Natural killer cell (primary cell): ENCODE measurements around the gene CDC42SE2. TPM values are rescaled to one million over a fixed set of nuclear protein-coding genes. Genes with fewer than 3 reads are reported as not detected.
A peak's percentile ranks its signal among the peaks of the same experiment; 100 is the strongest.

Experiments used
- ATAC-seq, 3 donors: fragments of 150-1000 bp in 2 of 3; fragments of 200-7000 bp in 1 of 3; cut with Tn5 transposase; 1 replicate in 1 of 3; 2 replicates in 2 of 3; pipeline ENCODE4 v1.10.0; 2021; ENCODE audit warnings: mild to moderate bottlenecking in 2 of 3, moderate library complexity in 2 of 3
- DNase-seq, 2 donors: peaks; one replicate each; pipeline versions ENCODE4 v3.0.0 to v3.0.0-alpha.2; 2013 to 2021; ENCODE audit warnings: mixed read lengths in 1 of 2
- H3K27ac ChIP-seq: one replicate; pipeline ENCODE4 v1.5.1; 2013; ENCODE audit warnings: mild to moderate bottlenecking, low read length
- H3K27me3 ChIP-seq: one replicate; pipeline ENCODE4 v1.6.1; 2013; ENCODE audit warnings: low read length; ENCODE audit not compliant: control insufficient read depth, insufficient read depth
- H3K36me3 ChIP-seq: one replicate; pipeline ENCODE4 v1.6.1; 2013; ENCODE audit warnings: low read length; ENCODE audit not compliant: control insufficient read depth, insufficient read depth
- H3K4me1 ChIP-seq: one replicate; pipeline ENCODE4 v1.6.1; 2013; ENCODE audit warnings: low read length; ENCODE audit not compliant: control insufficient read depth, insufficient read depth
- H3K4me3 ChIP-seq: one replicate; pipeline ENCODE4 v1.5.1; 2013; ENCODE audit warnings: low read length
- H3K9me3 ChIP-seq: one replicate; pipeline ENCODE4 v1.6.1; 2013; ENCODE audit warnings: low read length; ENCODE audit not compliant: control insufficient read depth, insufficient read depth
- H3K27ac Mint-ChIP-seq, 2 donors: one replicate each; pipeline ENCODE4 v1.8.0; 2022; ENCODE audit warnings: mild to moderate bottlenecking in 2 of 2, mixed read lengths in 2 of 2, moderate library complexity in 1 of 2
- H3K27me3 Mint-ChIP-seq, 2 donors: one replicate each; pipeline ENCODE4 v1.8.0; 2022; ENCODE audit warnings: low read depth in 2 of 2, mixed read lengths in 2 of 2
- H3K36me3 Mint-ChIP-seq: one replicate; pipeline ENCODE4 v1.8.0; 2022; ENCODE audit warnings: mixed read lengths
- H3K4me1 Mint-ChIP-seq, 2 donors: one replicate each; pipeline ENCODE4 v1.8.0; 2022; ENCODE audit warnings: mixed read lengths in 2 of 2
- H3K4me3 Mint-ChIP-seq: one replicate; pipeline ENCODE4 v1.8.0; 2022; ENCODE audit warnings: mild to moderate bottlenecking, moderate library complexity, mixed read lengths
- H3K9me3 Mint-ChIP-seq, 2 donors: one replicate each; pipeline ENCODE4 v1.8.0; 2022; ENCODE audit warnings: mixed read lengths in 2 of 2
- WGBS: methylation state at CpG from one replicate; pipeline ENCODE4 v1.1.7; 2013; ENCODE audit warnings: missing lambda C conversion rate; ENCODE audit not compliant: insufficient coverage; 5-methylcytosine and 5-hydroxymethylcytosine counted together
- intact Hi-C: fragments of 100-400 bp; cut with micrococcal nuclease; formaldehyde crosslinking; loops from one replicate; pipeline ENCODE4 v1.14.2; 2022
- total RNA-seq, 4 donors: library from RNA; stranded (reverse); fragments of 120-200 nt in 1 of 4; gene quantifications; one replicate each; pipeline versions ENCODE4 v1.2.3 to v1.2.4, GENCODE V29; 2013 to 2022
- TF ChIP-seq, protein P1 (sequence below): fragments of 200-600 bp; IDR thresholded peaks from one replicate; pipeline ENCODE4 v1.8.0; 2022; ENCODE audit warnings: antibody characterized with exemption

Gene CDC42SE2
- total RNA-seq, 3 donors from 2014 or later (not counting 1 experiment from before 2014, with no cell fraction given): 140 to 183 (median 166) TPM

DNA sequence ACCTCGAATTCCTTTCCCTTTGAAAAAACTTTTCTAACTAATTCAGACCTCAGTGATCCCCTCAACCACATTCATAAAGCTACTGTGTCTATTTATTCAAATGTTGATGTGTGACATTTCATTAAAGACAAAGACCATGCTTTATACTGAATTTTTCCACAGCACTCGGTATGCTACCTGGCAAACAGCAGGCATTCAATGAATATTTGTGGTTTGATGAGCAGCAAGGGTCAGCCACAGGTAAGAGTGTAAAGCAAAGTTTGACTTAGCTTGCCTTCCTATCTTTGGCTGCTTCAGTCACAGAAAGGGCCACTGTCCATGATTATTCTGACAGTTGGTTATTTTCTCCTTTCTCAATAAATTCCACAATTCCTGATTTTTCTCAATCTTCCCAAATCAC, 5.1 kb upstream of the CDC42SE2 start:
- H3K4me1 ChIP-seq: peaks cover 49% of the 10 kb centered on the region
- 50% methylated on average over 2 of the region's 2 CpGs for WGBS
- ATAC-seq (no peak), DNase-seq (no peak)
- Mint-ChIP-seq H3K36me3 (no peaks in the 10 kb centered on the region), H3K9me3 (no peaks in the 10 kb centered on the region), H3K27ac (peak overlapping the region; percentile 89 to 95), H3K27me3 (no peaks in the 10 kb centered on the region), H3K4me3 (peak overlapping the region; percentile 86), H3K4me1 (peaks cover 54 to 64% of the 10 kb centered on the region in 2 donors)
- peak overlapping the region; percentile 92 for H3K27ac ChIP-seq
- intact Hi-C loops: loop anchor here (5.0 kb wide), 1 partner anchor 39 kb away; no protein-coding TSS in a partner anchor
- TF ChIP-seq, protein P1, sequence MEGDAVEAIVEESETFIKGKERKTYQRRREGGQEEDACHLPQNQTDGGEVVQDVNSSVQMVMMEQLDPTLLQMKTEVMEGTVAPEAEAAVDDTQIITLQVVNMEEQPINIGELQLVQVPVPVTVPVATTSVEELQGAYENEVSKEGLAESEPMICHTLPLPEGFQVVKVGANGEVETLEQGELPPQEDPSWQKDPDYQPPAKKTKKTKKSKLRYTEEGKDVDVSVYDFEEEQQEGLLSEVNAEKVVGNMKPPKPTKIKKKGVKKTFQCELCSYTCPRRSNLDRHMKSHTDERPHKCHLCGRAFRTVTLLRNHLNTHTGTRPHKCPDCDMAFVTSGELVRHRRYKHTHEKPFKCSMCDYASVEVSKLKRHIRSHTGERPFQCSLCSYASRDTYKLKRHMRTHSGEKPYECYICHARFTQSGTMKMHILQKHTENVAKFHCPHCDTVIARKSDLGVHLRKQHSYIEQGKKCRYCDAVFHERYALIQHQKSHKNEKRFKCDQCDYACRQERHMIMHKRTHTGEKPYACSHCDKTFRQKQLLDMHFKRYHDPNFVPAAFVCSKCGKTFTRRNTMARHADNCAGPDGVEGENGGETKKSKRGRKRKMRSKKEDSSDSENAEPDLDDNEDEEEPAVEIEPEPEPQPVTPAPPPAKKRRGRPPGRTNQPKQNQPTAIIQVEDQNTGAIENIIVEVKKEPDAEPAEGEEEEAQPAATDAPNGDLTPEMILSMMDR: no peak
- H3K36me3 ChIP-seq: peaks cover 10% of the 10 kb centered on the region
- no peak overlapping the region for H3K4me3 ChIP-seq
- no peaks in the 10 kb centered on the region for H3K9me3 ChIP-seq
- H3K27me3 ChIP-seq: no peaks in the 10 kb centered on the region

DNA sequence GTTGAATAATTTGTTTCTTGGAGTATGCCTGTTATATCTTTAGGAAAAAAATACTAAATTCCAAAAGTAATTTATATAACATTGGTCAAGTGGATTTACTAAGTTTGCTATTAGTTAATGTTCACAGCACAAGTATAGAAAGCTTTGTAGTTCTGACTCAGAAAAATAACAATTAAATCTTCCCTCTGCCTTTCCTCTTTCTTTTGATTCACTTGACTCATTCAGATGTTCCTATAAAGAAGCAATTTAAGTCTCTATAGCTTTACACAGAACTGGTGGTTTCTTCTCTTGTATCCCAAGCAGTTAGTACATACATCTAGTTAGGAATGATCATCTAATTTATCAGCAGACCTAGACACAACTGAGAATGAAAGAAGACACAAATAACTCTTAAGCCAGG, 4.5 kb upstream of the CDC42SE2 start:
- no peak for DNase-seq
- intact Hi-C loops: loop anchor here (5.0 kb wide), 1 partner anchor 38 kb away; no protein-coding TSS in a partner anchor
- Histone ChIP-seq H3K9me3 (no peaks in the 10 kb centered on the region), H3K4me1 (peaks cover 43% of the 10 kb centered on the region), H3K4me3 (no peak overlapping the region), H3K36me3 (peaks cover 10% of the 10 kb centered on the region), H3K27ac (no peak overlapping the region), H3K27me3 (no peaks in the 10 kb centered on the region)
- peak overlapping the region; percentile 89 to 95 for H3K27ac Mint-ChIP-seq
- no peaks in the 10 kb centered on the region for H3K9me3 Mint-ChIP-seq
- TF ChIP-seq, protein P1: no peak
- H3K36me3 Mint-ChIP-seq: no peaks in the 10 kb centered on the region
- H3K27me3 Mint-ChIP-seq: no peaks in the 10 kb centered on the region
- H3K4me3 Mint-ChIP-seq: peak overlapping the region; percentile 37
- H3K4me1 Mint-ChIP-seq: peaks cover 48 to 58% of the 10 kb centered on the region in 2 donors
- no peak for ATAC-seq

DNA sequence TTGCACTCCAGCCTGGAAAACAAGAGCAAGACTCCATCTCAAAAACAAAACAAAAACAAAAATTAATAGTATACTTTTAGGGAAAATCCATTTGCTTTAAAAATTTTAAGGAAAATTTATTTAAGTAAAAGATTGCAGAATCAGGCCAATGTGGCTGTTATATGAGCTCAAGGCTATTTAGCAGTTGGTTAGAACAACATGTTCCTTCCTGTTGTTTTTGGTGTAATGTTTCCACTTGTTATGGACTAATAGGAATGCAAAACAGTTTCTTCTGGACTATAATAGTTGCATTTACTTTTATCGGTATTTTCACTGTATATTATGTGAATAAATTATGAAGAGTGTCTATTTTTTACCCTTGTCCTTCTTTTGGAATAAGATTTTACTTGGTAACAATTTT, 3.0 kb upstream of the CDC42SE2 start:
- no peaks in the 10 kb centered on the region for H3K9me3 Mint-ChIP-seq
- H3K27ac ChIP-seq: no peak overlapping the region
- H3K4me1 ChIP-seq: peaks cover 37% of the 10 kb centered on the region
- no peak overlapping the region for H3K4me3 ChIP-seq
- DNase-seq: peak in 1 of 2 donors; percentile 18
- H3K9me3 ChIP-seq: no peaks in the 10 kb centered on the region
- no peaks in the 10 kb centered on the region for H3K27me3 Mint-ChIP-seq
- intact Hi-C loops: no loop called here
- H3K27me3 ChIP-seq: no peaks in the 10 kb centered on the region
- ATAC-seq: no peak
- no CpG with 5 or more reads among the region's 1 CpG for WGBS
- H3K4me1 Mint-ChIP-seq: peaks cover 51 to 57% of the 10 kb centered on the region in 2 donors
- H3K36me3 Mint-ChIP-seq: no peaks in the 10 kb centered on the region
- peak overlapping the region in 1 of 2 donors; percentile 89 for H3K27ac Mint-ChIP-seq
- TF ChIP-seq, protein P1: no peak
- H3K4me3 Mint-ChIP-seq: no peak overlapping the region
- peaks cover 9% of the 10 kb centered on the region for H3K36me3 ChIP-seq

DNA sequence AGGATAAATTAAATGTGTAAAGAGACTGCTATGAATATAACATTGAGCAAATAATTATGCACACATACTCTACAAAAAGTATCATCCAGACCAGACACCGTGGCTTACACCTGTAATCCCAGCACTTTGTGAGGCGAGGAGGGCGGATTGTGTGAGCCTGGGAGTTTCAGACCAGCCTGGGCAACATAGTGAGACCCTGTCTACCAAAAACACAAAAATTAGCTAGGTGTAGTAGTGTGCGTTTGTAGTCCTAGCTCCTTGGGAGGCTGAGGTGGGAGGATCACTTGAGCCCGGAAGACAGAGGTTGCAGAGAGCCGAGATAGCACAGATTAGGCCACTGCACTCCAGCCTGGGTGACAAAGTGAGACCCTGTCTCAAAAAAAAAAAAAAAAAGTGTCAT, 2.4 kb upstream of the CDC42SE2 start:
- peaks cover 5% of the 10 kb centered on the region for H3K36me3 ChIP-seq
- H3K27ac ChIP-seq: no peak overlapping the region
- no peaks in the 10 kb centered on the region for H3K27me3 ChIP-seq
- 92% methylated on average over 6 of the region's 6 CpGs for WGBS
- H3K9me3 ChIP-seq: no peaks in the 10 kb centered on the region
- DNase-seq: no peak
- H3K36me3 Mint-ChIP-seq: no peaks in the 10 kb centered on the region
- TF ChIP-seq, protein P1: no peak
- H3K4me1 ChIP-seq: peaks cover 37% of the 10 kb centered on the region
- intact Hi-C loops: no loop called here
- H3K9me3 Mint-ChIP-seq: no peaks in the 10 kb centered on the region
- no peaks in the 10 kb centered on the region for H3K27me3 Mint-ChIP-seq
- H3K4me3 Mint-ChIP-seq: no peak overlapping the region
- no peak for ATAC-seq
- no peak overlapping the region for H3K27ac Mint-ChIP-seq
- H3K4me1 Mint-ChIP-seq: peaks cover 48 to 53% of the 10 kb centered on the region in 2 donors
- no peak overlapping the region for H3K4me3 ChIP-seq
